ENCODE data around the gene SCUBE2. TPM values are rescaled to one million over a fixed set of nuclear protein-coding genes. Genes with fewer than 3 reads are reported as not detected.

Gene SCUBE2
- total and polyA plus RNA-seq, 2 donors (not counting 3 experiments of a cell fraction or from before 2014, with no cell fraction given), result 0.55 to 3.5 TPM

GRCh38 chr11:9103542-9104276 is 12.3 kb upstream of the SCUBE2 start:
- no TSS peak for BruUV-seq (replicated peaks)
- dilution Hi-C loops (cut with MboI; ENCODE audit: extremely low pct_ligation_motif_present, low sequenced_read_pairs), result no loop called here

More at GRCh38 chr11:9103542-9104276, 12.3 kb upstream of the SCUBE2 start:
- Histone ChIP-seq H3K4me2 (ENCODE audit: insufficient read depth, low read length) (no peak overlapping the region), H3K4me3 (replicated peaks in 1 of 3; ENCODE audit: insufficient read depth in 1 of 3, low read depth in 1 of 3, low read length in 3 of 3) (no peak overlapping the region), H3K79me2 (ENCODE audit: control insufficient read depth, insufficient read depth, low read length) (no peaks in the 10 kb centered on the region), H3K9ac (replicated peaks; ENCODE audit: extremely low read depth, insufficient read depth, low read length) (no peak overlapping the region), H3K27me3 (ENCODE audit: control insufficient read depth in 2 of 2, insufficient read depth in 2 of 2, low read length in 2 of 2) (no peaks in the 10 kb centered on the region), H2AFZ (ENCODE audit: low read depth, low read length) (no peak overlapping the region), H3K9me1 (replicated peaks; ENCODE audit: control insufficient read depth, extremely low read depth, insufficient read depth, low read length) (no peaks in the 10 kb centered on the region), H3K27ac (ENCODE audit: insufficient read depth, low read depth, low read length) (no peak overlapping the region), H3K4me1 (ENCODE audit: control insufficient read depth, extremely low read depth, insufficient read depth, low read length) (no peaks in the 10 kb centered on the region), H3K36me3 (ENCODE audit: control insufficient read depth in 2 of 2, extremely low read depth in 1 of 2, insufficient read depth in 2 of 2, low read length in 2 of 2) (no peaks in the 10 kb centered on the region), H4K20me1 (replicated peaks; ENCODE audit: control insufficient read depth, extremely low read depth, insufficient read depth, low read length) (no peaks in the 10 kb centered on the region), H3K9me3 (replicated peaks; ENCODE audit: control insufficient read depth, insufficient read depth, low read length) (no peaks in the 10 kb centered on the region)
- intact Hi-C loops (cut with micrococcal nuclease), result no loop called here
- no peak for TF ChIP-seq CTCF (IDR thresholded peaks at IDR 0.05; ENCODE audit: extremely low read depth in 1 of 2, insufficient read depth in 1 of 2, low read depth in 1 of 2, low read length in 2 of 2)
- TF ChIP-seq MAX (IDR thresholded peaks at IDR 0.05; ENCODE audit: insufficient read depth, insufficient read length), result no peak
- no peak for TF ChIP-seq EZH2 (IDR thresholded peaks at IDR 0.05; ENCODE audit: borderline replicate concordance, low read depth, low read length, severe bottlenecking)
- TF ChIP-seq JUN (IDR thresholded peaks at IDR 0.05; ENCODE audit: borderline replicate concordance, insufficient read depth, insufficient read length, low read depth), result no peak
- no peak for TF ChIP-seq FOS (IDR thresholded peaks at IDR 0.05; ENCODE audit: borderline replicate concordance, insufficient read depth, low read length)
- no peak for TF ChIP-seq GATA2 (IDR thresholded peaks at IDR 0.05; ENCODE audit: insufficient read depth, insufficient read length, low read depth, low read length)
- TF ChIP-seq MYC (IDR thresholded peaks at IDR 0.05; ENCODE audit: low read depth, low read length), result no peak
- TF ChIP-seq POLR2A (IDR thresholded peaks at IDR 0.05; ENCODE audit: low read depth, low read length), result no peak
- TF ChIP-seq POLR2AphosphoS5 (IDR thresholded peaks at IDR 0.05; ENCODE audit: insufficient read depth, low read depth, low read length), result no peak
- POLR2A ChIA-PET, result no interaction called here
- DNase-seq (ENCODE audit: low read depth, low spot score) (no peak), FAIRE-seq (no peak)
- CTCF ChIA-PET, result interaction anchor here (1.9 kb wide), 1 partner anchor 34 kb away, joined by 5 read pairs; no protein-coding TSS in a partner anchor
